HG02642 (cell line): ENCODE results near the gene CDC40.
"Not testable (repeated sequence)": the region's sequence is repeated elsewhere in the genome, so short reads cannot be mapped to it uniquely, and the experiment has no call there.

Source experiments
- ATAC-seq: cut with Tn5 transposase; IDR thresholded peaks from one replicate; pipeline ENCODE4 v1.9.1; 2021; ENCODE audit warnings: mild to moderate bottlenecking; ENCODE audit not compliant: unreplicated experiment, poor library complexity

CDC40 gene

DNA sequence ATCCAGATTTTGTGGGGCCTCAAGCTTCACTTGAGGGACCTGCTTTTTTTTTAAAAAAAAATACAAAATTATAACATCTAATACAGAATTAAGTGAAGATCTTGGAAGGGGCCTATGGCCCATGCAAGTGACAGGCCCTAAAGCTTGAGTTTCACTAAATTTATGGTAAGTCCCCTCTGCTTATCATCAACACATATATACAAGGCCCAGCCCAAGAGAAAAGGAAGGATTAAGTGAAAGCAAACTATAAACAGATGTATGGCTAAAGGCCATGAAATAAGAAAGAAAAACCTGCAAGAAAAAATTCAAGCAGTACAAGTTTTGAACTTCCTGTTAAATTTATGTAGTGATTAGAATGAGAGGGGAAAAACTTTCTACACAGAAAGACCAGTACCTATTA is 86.8 kb downstream of the CDC40 start:
- no peak for ATAC-seq

GRCh38 chr6:110269623-110270022 is 89.4 kb downstream of the CDC40 start:
- ATAC-seq: no peak

- no peak for ATAC-seq
Measured at GRCh38 chr6:110270165-110270564, 89.9 kb downstream of the CDC40 start.

GRCh38 chr6:110271732-110272022 is 91.5 kb downstream of the CDC40 start:
- ATAC-seq: no peak

DNA sequence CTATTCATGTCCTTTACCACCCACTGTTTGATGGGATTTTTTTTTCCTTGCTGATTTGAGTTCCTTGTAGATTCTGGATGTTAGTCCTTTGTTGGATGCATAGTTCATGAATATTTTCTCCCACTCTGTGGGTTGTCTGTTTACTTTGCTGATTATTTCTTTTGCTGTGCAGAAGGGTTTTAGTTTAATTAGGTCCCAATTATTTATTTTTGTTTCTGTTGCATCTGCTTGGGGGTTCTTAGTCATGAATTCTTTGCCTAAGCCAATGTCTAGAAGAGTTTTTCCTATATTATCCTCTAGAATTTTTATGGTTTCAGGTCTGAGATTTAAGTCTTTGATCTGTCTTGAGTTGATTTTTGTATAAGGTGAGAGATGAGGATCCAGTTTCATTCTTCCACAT is 92.6 kb downstream of the CDC40 start:
- ATAC-seq: not testable (repeated sequence)

DNA sequence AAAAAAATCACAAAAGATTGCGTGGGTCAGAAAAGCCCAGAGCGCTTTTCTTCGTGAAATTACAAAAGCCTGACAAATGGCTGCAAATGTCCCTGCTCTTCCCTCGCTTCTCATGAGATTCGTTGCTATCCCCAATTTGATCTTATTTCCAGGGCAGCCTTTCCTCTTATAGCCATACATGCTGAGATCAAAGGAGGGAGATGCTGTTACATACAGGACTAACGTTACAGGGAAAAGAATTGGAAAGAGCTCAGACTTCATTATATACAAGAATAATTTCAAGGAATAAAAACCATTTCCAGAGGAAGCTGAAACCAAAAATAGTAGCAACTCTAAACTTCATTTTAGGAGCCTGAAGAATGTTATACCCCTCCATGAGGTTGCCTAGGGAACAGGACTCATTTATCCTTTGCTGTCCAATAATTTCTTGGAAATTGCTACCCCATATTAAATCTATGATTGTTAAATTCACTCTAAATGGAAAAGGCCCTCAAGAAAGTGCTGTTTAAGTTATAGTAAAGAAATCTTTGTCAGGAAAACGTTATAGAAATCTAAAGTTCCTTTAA is 97.0 kb downstream of the CDC40 start:
- ATAC-seq: no peak
